Neural cell (in vitro differentiated cells): ENCODE measurements around the gene OR2L13. TPM values are rescaled to one million over a fixed set of nuclear protein-coding genes. Genes with fewer than 3 reads are reported as not detected.

Experiments used
- polyA plus RNA-seq: library from polyadenylated mRNA; depleted of rRNA; stranded (reverse); fragments of >200 nt; gene quantifications from 2 replicates; pipeline ENCODE4 v1.2.3, GENCODE V29; 2014
- small RNA-seq, 3 experiments: library from RNA; depleted of rRNA; stranded (forward); fragments of <200 nt; gene quantifications; one replicate each; pipeline ENCODE3, GENCODE V24; 2012

OR2L13 gene
- polyA plus RNA-seq, 1 donor from 2014 or later, result 1.2 TPM

Small RNAs within 50 kb of the gene (small RNA-seq; reads per million reads assigned to genes)
- 0 to 1.2 (median 0) reads per million in 3 experiments for gene RF00019

Other genes starting within 250 kb of the OR2L13 start
- gene TRIM58, start 238.0 kb upstream of the OR2L13 start, polyA plus RNA-seq, result 0.12 and 0.26 TPM in 2 replicates
- 1.1 TPM in 1 of 2 replicates, not detected in the other for gene OR2W3, start 199.6 kb upstream of the OR2L13 start, polyA plus RNA-seq
- not detected in 2 replicates for gene OR2T8, start 174.9 kb upstream of the OR2L13 start, polyA plus RNA-seq
- gene OR2AJ1, start 170.3 kb upstream of the OR2L13 start, polyA plus RNA-seq, result not detected in 2 replicates
- gene OR2L8, start 146.3 kb upstream of the OR2L13 start, polyA plus RNA-seq, result not detected in 2 replicates
- not detected in 2 replicates for gene OR2AK2, start 130.0 kb upstream of the OR2L13 start, polyA plus RNA-seq
- 0.10 TPM in 1 of 2 replicates, not detected in the other for gene OR2L5, start 81.5 kb upstream of the OR2L13 start, polyA plus RNA-seq
- 0.14 TPM in 1 of 2 replicates, not detected in the other for gene OR2L2, start 65.1 kb upstream of the OR2L13 start, polyA plus RNA-seq
- 0.10 and 0.27 TPM in 2 replicates for gene OR2L3, start 48.3 kb upstream of the OR2L13 start, polyA plus RNA-seq
- not detected in 2 replicates for gene OR2M5, start 50.0 kb downstream of the OR2L13 start, polyA plus RNA-seq
- gene OR2M2, start 79.6 kb downstream of the OR2L13 start, polyA plus RNA-seq, result not detected in 2 replicates
- not detected in 2 replicates for gene OR2M3, start 102.1 kb downstream of the OR2L13 start, polyA plus RNA-seq
- not detected in 2 replicates for gene OR2M4, start 136.2 kb downstream of the OR2L13 start, polyA plus RNA-seq
- not detected in 2 replicates for gene OR2T33, start 182.8 kb downstream of the OR2L13 start, polyA plus RNA-seq
- gene OR2T12, start 208.2 kb downstream of the OR2L13 start, polyA plus RNA-seq, result not detected in 2 replicates
- not detected in 2 replicates for gene OR2M7, start 229.4 kb downstream of the OR2L13 start, polyA plus RNA-seq